RWPE1 (cell line): ENCODE measurements around the gene OGG1.

Experiments
- CTCF ChIA-PET: fragments of 350-600 bp; sonication (Branson Sonifier 250); formaldehyde crosslinking; extraction: SDS; loops from one replicate; lab custom pipeline; 2021; lab: Yijun Ruan, JAX
- POLR2A ChIA-PET: fragments of 400-600 bp; formaldehyde crosslinking; extraction: SDS; loops from one replicate; lab custom pipeline; 2020; ENCODE audit warnings: antibody characterized with exemption; ENCODE audit not compliant: low non-redundant PET; lab: Yijun Ruan, JAX
- DNase-seq: peaks from one replicate; pipeline ENCODE4 v3.0.0; 2012; ENCODE audit warnings: low spot score
- H3K27ac ChIP-seq: fragments of 450-650 bp; 2 replicates; pipeline ENCODE4 v1.5.1; 2017
- CTCF ChIP-seq: fragments of 450-650 bp; conservative IDR thresholded peaks from 2 replicates; pipeline ENCODE4 v1.5.1; 2017; ENCODE audit warnings: low read depth, mild to moderate bottlenecking

OGG1 gene

GRCh38 chr3:9803494-9803893 lies 53.7 kb downstream of the OGG1 start:
- DNase-seq, result no peak
- CTCF ChIA-PET, result interaction anchor here (0.5 kb wide), 1 partner anchor 1091 kb away, joined by 3 read pairs; no protein-coding TSS in a partner anchor
- POLR2A ChIA-PET, result interaction anchor here (0.7 kb wide), 1 partner anchor 10 kb away, joined by 3 read pairs; no protein-coding TSS in a partner anchor
- H3K27ac ChIP-seq, result no peak overlapping the region
- TF ChIP-seq CTCF, result no peak

- ChIA-PET POLR2A (no interaction called here), CTCF (no interaction called here)
- peak overlapping the region; percentile 46; the same call in 1 of the 2 replicates for H3K27ac ChIP-seq
- DNase-seq, result no peak
- TF ChIP-seq CTCF, result no peak
Observed at GRCh38 chr3:9804996-9805395, 55.2 kb downstream of the OGG1 start.

- DNase-seq, result no peak
- no peak for TF ChIP-seq CTCF
- POLR2A ChIA-PET, result no interaction called here
- CTCF ChIA-PET, result interaction anchor here (0.6 kb wide), 1 partner anchor 80 kb away, joined by 5 read pairs; no protein-coding TSS in a partner anchor
- peak overlapping the region; percentile 46 for H3K27ac ChIP-seq
Observed at GRCh38 chr3:9806137-9806536, 56.4 kb downstream of the OGG1 start.
